ENCODE data around the gene WDR64.
"Not testable (repeated sequence)": the region's sequence is repeated elsewhere in the genome, so short reads cannot be mapped to it uniquely, and the experiment has no call there.

Gene WDR64

GRCh38 chr1:241789061-241789460 lies 137.0 kb downstream of the WDR64 start:
- TF ChIP-seq, protein P1, sequence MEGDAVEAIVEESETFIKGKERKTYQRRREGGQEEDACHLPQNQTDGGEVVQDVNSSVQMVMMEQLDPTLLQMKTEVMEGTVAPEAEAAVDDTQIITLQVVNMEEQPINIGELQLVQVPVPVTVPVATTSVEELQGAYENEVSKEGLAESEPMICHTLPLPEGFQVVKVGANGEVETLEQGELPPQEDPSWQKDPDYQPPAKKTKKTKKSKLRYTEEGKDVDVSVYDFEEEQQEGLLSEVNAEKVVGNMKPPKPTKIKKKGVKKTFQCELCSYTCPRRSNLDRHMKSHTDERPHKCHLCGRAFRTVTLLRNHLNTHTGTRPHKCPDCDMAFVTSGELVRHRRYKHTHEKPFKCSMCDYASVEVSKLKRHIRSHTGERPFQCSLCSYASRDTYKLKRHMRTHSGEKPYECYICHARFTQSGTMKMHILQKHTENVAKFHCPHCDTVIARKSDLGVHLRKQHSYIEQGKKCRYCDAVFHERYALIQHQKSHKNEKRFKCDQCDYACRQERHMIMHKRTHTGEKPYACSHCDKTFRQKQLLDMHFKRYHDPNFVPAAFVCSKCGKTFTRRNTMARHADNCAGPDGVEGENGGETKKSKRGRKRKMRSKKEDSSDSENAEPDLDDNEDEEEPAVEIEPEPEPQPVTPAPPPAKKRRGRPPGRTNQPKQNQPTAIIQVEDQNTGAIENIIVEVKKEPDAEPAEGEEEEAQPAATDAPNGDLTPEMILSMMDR (IDR thresholded peaks at IDR 0.05; ENCODE audit: low read depth, low read length), result no peak
- no peak overlapping the region for H3K4me3 ChIP-seq (ENCODE audit: low read depth, low read length)

DNA sequence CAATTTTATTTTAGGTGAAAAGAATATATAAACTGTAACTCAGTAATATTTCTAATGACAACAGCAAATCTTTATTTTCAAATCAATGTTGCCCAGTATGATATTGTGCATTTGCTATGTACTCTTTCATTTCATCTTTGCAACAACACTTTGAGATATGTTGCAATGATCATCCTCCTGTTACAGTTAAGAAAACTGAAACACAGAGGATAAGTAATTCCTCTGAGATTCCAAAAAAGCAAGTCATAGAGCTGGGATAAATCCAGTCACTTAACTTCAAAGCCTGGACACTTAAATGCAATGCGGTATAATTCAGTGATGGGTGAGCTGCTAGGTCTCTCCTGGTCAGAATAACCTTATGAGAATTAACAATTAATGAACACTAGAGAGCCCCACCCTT lies 147.3 kb downstream of the WDR64 start:
- no peak overlapping the region for H3K4me3 ChIP-seq (ENCODE audit: low read depth, low read length)
- TF ChIP-seq, protein P1 (IDR thresholded peaks at IDR 0.05; ENCODE audit: low read depth, low read length), result no peak

DNA sequence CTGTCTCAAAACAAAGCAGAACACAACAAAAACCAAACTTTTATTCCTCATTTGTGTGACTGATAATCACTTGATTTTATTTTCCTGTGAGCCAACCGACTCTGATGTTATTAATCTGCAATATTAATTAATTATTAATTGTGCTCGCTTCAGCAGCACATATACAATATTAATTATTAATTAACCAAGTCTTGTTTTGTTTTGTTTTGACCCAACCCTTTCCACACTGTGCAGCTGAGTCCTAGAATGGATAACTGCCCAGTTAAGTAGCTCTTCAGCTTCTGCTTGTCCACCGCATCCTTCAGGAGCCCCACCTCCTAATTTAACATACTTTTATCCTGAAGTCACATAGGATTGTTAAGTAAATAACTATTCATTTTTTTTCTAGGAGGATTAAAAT lies 148.6 kb downstream of the WDR64 start:
- TF ChIP-seq, protein P1 (IDR thresholded peaks at IDR 0.05; ENCODE audit: low read depth, low read length), result no peak
- H3K4me3 ChIP-seq (ENCODE audit: low read depth, low read length), result no peak overlapping the region

DNA sequence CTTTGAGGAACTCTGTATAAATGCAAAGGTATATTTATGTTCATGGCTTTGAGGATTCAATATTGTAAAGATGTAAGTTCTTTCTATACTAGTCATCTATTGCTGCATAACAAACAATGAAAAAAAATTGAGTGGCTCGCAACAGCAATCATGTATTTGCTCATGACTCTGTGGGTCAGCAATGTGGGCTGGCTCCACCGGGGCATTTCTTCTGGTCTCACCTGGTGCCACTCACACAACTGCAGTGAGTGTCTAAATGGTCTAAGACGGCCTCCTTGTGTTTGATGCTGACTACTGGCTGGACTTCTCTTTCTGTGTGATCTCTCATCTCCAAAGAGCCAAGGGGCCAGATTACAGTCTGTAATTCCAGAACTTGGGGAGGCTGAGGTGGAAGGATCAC lies 150.8 kb downstream of the WDR64 start:
- no peak overlapping the region for H3K4me3 ChIP-seq (ENCODE audit: low read depth, low read length)
- TF ChIP-seq, protein P1 (IDR thresholded peaks at IDR 0.05; ENCODE audit: low read depth, low read length), result no peak

- H3K4me3 ChIP-seq (ENCODE audit: low read depth, low read length), result not testable (repeated sequence)
These were observed 152.6 kb downstream of the WDR64 start for GRCh38 chr1:241804706-241805105.

DNA sequence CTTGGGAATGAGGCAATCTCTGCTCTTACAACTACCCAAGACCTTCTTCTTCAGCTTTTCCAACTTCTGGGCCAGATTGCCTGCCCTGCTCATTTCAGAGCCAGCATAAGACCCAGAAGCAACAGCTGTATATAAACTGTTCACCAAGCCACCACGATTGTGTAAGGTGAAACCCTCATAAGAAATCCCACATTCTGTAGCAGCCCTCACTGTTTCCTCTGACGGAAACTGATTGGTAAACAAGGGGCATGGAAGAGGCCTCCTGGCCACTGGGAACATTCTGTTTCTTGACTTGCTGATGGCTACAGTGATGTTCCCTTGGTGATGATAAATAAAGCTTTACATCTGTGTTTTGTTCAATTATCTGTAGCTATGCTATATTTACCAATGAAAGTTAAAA lies 156.2 kb downstream of the WDR64 start:
- TF ChIP-seq, protein P1 (IDR thresholded peaks at IDR 0.05; ENCODE audit: low read depth, low read length), result no peak

GRCh38 chr1:241810769-241811405 lies 158.8 kb downstream of the WDR64 start:
- TF ChIP-seq, protein P1 (IDR thresholded peaks at IDR 0.05; ENCODE audit: low read depth, low read length), result no peak
- H3K4me3 ChIP-seq (ENCODE audit: low read depth, low read length), result no peak overlapping the region

More for the DNA sequence above, 156.2 kb downstream of the WDR64 start:
- H3K4me3 ChIP-seq (ENCODE audit: low read depth, low read length), result no peak overlapping the region

DNA sequence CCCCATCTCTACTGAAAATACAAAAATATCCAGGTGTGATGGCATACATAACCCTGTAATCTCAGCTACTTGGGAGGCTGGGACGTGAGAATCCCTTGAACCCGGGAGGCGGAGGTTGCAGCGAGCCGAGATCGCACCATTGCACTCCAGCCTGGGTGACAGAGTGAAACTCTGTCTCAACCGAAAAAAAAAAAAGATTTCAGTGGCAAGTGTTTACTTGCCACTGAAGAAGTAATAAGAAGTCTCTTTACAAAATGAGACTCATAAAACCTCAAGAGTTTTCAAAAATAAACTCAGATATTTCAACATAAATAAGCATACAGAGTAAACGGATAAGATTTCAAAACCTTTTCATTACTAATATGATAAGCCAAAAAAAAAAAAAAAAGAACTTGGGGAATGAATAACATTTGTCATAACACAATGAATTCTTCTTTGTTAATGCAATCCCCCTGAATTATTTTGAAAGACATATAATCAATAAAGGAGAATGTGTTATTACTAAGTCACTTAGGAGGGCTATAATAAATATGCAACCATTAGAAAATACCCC lies 161.8 kb downstream of the WDR64 start:
- H3K4me3 ChIP-seq (ENCODE audit: low read depth, low read length), result no peak overlapping the region
- TF ChIP-seq, protein P1 (IDR thresholded peaks at IDR 0.05; ENCODE audit: low read depth, low read length), result no peak
